ENCODE results near the gene ST6GALNAC3. TPM values are rescaled to one million over a fixed set of nuclear protein-coding genes. Genes with fewer than 3 reads are reported as not detected.

The ST6GALNAC3 gene
- total RNA-seq, 1 donor from 2014 or later, result 62.3 TPM

DNA sequence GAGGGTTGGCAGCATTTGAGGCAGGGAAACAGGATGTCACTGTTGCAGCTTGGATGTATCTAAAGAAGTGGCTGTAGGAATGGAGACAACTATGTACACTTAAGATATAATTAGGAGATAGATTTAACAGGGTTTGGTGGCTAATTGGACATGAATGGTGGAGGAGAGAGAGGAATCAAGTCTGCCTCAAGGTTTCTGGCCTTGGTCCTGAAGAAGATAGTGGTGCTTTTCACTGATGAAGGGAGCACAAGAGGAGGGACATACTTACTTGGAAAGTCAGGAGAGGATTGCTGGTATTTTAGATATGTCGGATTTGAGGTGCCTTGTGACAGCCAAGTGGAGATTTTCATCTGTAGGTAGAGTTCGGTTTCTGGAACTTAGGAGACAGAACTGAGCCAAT, 123.9 kb downstream of the ST6GALNAC3 start:
- Mint-ChIP-seq H3K9me3 (peaks cover 17% of the 10 kb centered on the region), H3K27me3 (ENCODE audit: low read depth) (no peaks in the 10 kb centered on the region), H3K4me3 (no peak overlapping the region), H3K27ac (no peak overlapping the region), H3K4me1 (peaks cover 6% of the 10 kb centered on the region), H3K36me3 (peaks cover 16% of the 10 kb centered on the region)
- TF ChIP-seq, protein P1, sequence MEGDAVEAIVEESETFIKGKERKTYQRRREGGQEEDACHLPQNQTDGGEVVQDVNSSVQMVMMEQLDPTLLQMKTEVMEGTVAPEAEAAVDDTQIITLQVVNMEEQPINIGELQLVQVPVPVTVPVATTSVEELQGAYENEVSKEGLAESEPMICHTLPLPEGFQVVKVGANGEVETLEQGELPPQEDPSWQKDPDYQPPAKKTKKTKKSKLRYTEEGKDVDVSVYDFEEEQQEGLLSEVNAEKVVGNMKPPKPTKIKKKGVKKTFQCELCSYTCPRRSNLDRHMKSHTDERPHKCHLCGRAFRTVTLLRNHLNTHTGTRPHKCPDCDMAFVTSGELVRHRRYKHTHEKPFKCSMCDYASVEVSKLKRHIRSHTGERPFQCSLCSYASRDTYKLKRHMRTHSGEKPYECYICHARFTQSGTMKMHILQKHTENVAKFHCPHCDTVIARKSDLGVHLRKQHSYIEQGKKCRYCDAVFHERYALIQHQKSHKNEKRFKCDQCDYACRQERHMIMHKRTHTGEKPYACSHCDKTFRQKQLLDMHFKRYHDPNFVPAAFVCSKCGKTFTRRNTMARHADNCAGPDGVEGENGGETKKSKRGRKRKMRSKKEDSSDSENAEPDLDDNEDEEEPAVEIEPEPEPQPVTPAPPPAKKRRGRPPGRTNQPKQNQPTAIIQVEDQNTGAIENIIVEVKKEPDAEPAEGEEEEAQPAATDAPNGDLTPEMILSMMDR (IDR thresholded peaks at IDR 0.05; ENCODE audit: unreplicated experiment), result no peak
- no peak for DNase-seq (ENCODE audit: low spot score in 2 of 2, unreplicated experiment in 2 of 2)

DNA sequence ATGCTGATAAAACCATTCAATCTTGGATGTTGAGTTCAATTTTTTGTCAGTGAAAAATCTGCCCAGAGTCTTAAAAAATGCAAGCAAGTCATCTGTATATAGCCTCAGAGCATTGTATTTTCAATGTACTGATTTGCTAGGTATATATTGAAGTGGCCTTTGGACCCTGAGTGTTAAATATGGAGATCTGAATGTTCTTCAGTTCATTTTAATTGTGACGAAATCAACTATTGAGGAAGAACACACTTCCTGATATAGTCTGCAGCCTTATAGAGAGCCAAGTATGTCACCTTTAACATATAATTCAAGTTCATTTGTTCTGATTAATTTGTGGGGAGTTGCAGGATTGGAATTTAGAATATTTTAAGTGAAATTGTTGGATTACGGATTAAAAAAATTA, 128.1 kb downstream of the ST6GALNAC3 start:
- Mint-ChIP-seq H3K27me3 (ENCODE audit: low read depth) (no peaks in the 10 kb centered on the region), H3K4me1 (peaks cover 6% of the 10 kb centered on the region), H3K27ac (no peak overlapping the region), H3K9me3 (peaks cover 29% of the 10 kb centered on the region), H3K4me3 (no peak overlapping the region), H3K36me3 (peaks cover 19% of the 10 kb centered on the region)
- TF ChIP-seq, protein P1 (IDR thresholded peaks at IDR 0.05; ENCODE audit: unreplicated experiment), result no peak
- DNase-seq (ENCODE audit: low spot score in 2 of 2, unreplicated experiment in 2 of 2), result no peak

DNA sequence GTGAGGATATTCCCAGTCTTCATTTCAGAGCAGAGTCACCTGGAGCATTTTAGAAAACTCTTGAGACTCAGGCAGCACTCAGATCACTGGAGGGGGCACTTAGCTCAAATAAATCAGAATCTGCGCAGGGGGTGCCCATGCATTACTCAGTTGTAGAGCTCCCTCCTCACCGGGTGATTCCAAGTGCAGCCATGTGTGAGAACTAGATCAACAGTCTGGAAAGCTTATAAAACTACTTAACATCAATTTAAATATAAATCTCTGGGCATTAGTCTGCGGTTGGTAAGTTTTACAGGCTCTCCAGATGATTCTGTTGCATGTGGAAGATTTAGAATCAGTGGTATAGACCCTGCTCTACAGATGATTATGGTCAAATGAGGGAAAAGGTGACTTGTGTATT, 128.6 kb downstream of the ST6GALNAC3 start:
- TF ChIP-seq, protein P1 (IDR thresholded peaks at IDR 0.05; ENCODE audit: unreplicated experiment), result no peak
- Mint-ChIP-seq H3K27me3 (ENCODE audit: low read depth) (no peaks in the 10 kb centered on the region), H3K27ac (no peak overlapping the region), H3K4me1 (peaks cover 6% of the 10 kb centered on the region), H3K9me3 (peaks cover 29% of the 10 kb centered on the region), H3K4me3 (no peak overlapping the region), H3K36me3 (peaks cover 19% of the 10 kb centered on the region)
- DNase-seq (ENCODE audit: low spot score in 2 of 2, unreplicated experiment in 2 of 2), result no peak

DNA sequence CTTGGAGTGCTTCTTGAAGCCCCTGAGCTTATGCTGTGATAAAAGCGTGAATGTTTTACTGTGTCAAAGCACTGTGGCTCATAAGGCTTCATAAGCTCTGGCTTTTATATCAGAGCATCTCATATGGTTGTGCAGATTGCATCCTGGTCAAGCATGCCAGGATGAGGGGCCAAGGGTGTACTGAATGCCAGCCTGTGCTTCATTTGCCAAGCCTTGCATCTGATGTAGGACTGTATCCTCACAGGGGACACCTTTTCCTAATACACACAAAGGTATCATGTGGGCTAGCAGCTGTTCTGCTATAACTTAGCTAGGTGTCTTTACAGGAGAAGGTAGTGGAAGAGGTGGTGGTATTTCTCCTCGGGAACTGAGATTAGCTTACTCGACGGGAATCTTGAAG, 134.7 kb downstream of the ST6GALNAC3 start:
- H3K27ac Mint-ChIP-seq, result no peak overlapping the region
- no peak for DNase-seq (ENCODE audit: low spot score in 2 of 2, unreplicated experiment in 2 of 2)
- peaks cover 3% of the 10 kb centered on the region for H3K36me3 Mint-ChIP-seq
- peaks cover 7% of the 10 kb centered on the region for H3K9me3 Mint-ChIP-seq
- no peaks in the 10 kb centered on the region for H3K4me1 Mint-ChIP-seq
- no peaks in the 10 kb centered on the region for H3K27me3 Mint-ChIP-seq (ENCODE audit: low read depth)
- no peak overlapping the region for H3K4me3 Mint-ChIP-seq
- TF ChIP-seq, protein P1 (IDR thresholded peaks at IDR 0.05; ENCODE audit: unreplicated experiment), result no peak

DNA sequence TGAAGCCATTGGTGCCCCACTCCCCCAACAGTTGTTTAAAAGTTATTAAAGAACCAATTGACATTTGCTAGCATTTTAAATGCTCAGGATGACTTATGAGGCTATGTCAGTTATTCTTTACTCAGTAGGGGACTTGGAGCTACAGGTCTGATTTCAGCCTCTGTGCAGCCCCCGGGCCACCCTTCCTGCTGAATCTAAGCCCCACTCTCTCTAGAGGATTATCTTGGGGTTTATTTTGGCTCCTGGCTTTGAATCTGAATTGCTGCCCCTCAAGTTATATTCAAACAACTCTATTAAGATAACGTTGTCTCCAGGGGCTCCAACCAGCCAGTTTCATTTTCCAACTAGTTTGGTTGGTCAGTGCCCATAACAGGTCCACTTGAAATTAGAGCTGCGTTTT, 135.1 kb downstream of the ST6GALNAC3 start:
- no peaks in the 10 kb centered on the region for H3K4me1 Mint-ChIP-seq
- TF ChIP-seq, protein P1 (IDR thresholded peaks at IDR 0.05; ENCODE audit: unreplicated experiment), result no peak
- no peak for DNase-seq (ENCODE audit: low spot score in 2 of 2, unreplicated experiment in 2 of 2)
- H3K27ac Mint-ChIP-seq, result no peak overlapping the region
- no peaks in the 10 kb centered on the region for H3K27me3 Mint-ChIP-seq (ENCODE audit: low read depth)
- no peak overlapping the region for H3K4me3 Mint-ChIP-seq
- peaks cover 3% of the 10 kb centered on the region for H3K9me3 Mint-ChIP-seq
- peaks cover 3% of the 10 kb centered on the region for H3K36me3 Mint-ChIP-seq

DNA sequence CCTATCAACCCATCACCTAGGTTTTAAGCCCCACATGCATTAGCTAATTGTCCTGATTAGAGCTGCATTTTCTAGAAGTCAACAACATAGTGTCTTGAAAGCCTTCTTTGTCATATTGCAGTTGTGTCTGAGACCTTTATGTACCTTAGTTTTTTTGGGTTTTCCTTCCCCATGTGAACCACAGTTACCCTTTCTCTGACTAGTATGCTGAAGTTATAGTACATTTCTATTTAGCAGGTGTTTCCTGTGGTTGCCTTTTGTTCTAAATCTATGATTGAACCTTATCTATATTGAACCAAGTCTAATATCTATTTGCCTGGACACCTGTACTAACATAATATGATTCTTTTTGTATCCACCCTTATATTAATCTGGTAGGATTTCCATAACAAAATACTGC, 135.6 kb downstream of the ST6GALNAC3 start:
- Mint-ChIP-seq H3K27me3 (ENCODE audit: low read depth) (no peaks in the 10 kb centered on the region), H3K36me3 (peaks cover 3% of the 10 kb centered on the region), H3K9me3 (no peaks in the 10 kb centered on the region), H3K4me1 (no peaks in the 10 kb centered on the region), H3K4me3 (no peak overlapping the region), H3K27ac (no peak overlapping the region)
- TF ChIP-seq, protein P1 (IDR thresholded peaks at IDR 0.05; ENCODE audit: unreplicated experiment), result no peak
- DNase-seq (ENCODE audit: low spot score in 2 of 2, unreplicated experiment in 2 of 2), result no peak

All from mesothelial cell of epicardium (in vitro differentiated cells).